HepG2 (cell line): ENCODE data around the gene TRPV2. TPM values are rescaled to one million over a fixed set of nuclear protein-coding genes. Genes with fewer than 3 reads are reported as not detected.

Source experiments
- AFF4 ChIP-seq: sonication (generic); formaldehyde crosslinking; IDR thresholded peaks from 2 replicates; pipeline ENCODE4 v1.4.0; 2020; ENCODE audit warnings: missing genetic modification reagents
- AHR ChIP-seq: IDR thresholded peaks from 2 replicates; pipeline ENCODE4 v1.6.1; 2018; ENCODE audit warnings: missing genetic modification reagents, missing compliant biosample characterization
- ATF5 ChIP-seq: sonication (generic); formaldehyde crosslinking; IDR thresholded peaks from 2 replicates; pipeline ENCODE4 v1.4.0; 2020; ENCODE audit warnings: mild to moderate bottlenecking, low read depth, missing genetic modification reagents
- BHLHE40 ChIP-seq: IDR thresholded peaks from 2 replicates; pipeline ENCODE4 v1.6.1; 2011; ENCODE audit warnings: low read length, improper control_type of control experiment
- CC2D1A ChIP-seq: sonication (generic); formaldehyde crosslinking; IDR thresholded peaks from 2 replicates; pipeline ENCODE4 v1.8.1; 2023; ENCODE audit warnings: mild to moderate bottlenecking, missing genetic modification reagents
- CEBPZ ChIP-seq: IDR thresholded peaks from 2 replicates; pipeline ENCODE4 v1.6.1; 2012; ENCODE audit warnings: low read length, improper control_type of control experiment
- CREBL2 ChIP-seq: sonication (generic); formaldehyde crosslinking; IDR thresholded peaks from 2 replicates; pipeline ENCODE4 v1.8.1; 2023; ENCODE audit warnings: missing genetic modification reagents, mild to moderate bottlenecking, borderline replicate concordance
- FOXP4 ChIP-seq: sonication (generic); formaldehyde crosslinking; IDR thresholded peaks from 2 replicates; pipeline ENCODE4 v1.4.0; 2020; ENCODE audit warnings: missing genetic modification reagents
- HNRNPL ChIP-seq: fragments of 200-400 bp; formaldehyde crosslinking; IDR thresholded peaks from 2 replicates; pipeline ENCODE4 v1.6.1; 2017; ENCODE audit warnings: mild to moderate bottlenecking, low read depth, low read length
- PRDM4 ChIP-seq: sonication (generic); formaldehyde crosslinking; IDR thresholded peaks from 2 replicates; pipeline ENCODE4 v1.9.0; 2021; ENCODE audit warnings: missing genetic modification reagents, borderline replicate concordance
- SP2 ChIP-seq: sonication (generic); formaldehyde crosslinking; IDR thresholded peaks from 2 replicates; pipeline ENCODE4 v1.5.1; 2020; ENCODE audit warnings: mild to moderate bottlenecking, missing genetic modification reagents
- ZNF234 ChIP-seq: sonication (generic); formaldehyde crosslinking; conservative IDR thresholded peaks from 2 replicates; pipeline ENCODE4 v1.5.1; 2020; ENCODE audit warnings: mild to moderate bottlenecking, missing genetic modification reagents
- ZNF331 ChIP-seq: sonication (generic); formaldehyde crosslinking; IDR thresholded peaks from 2 replicates; pipeline ENCODE4 v1.4.0; 2020; ENCODE audit warnings: missing genetic modification reagents
- ZNF674 ChIP-seq: sonication (generic); formaldehyde crosslinking; IDR thresholded peaks from 2 replicates; pipeline ENCODE4 v1.5.0; 2020; ENCODE audit warnings: low read depth, mild to moderate bottlenecking, missing genetic modification reagents
- ZNF761 ChIP-seq: sonication (generic); formaldehyde crosslinking; conservative IDR thresholded peaks from 2 replicates; pipeline ENCODE4 v1.4.0; 2020; ENCODE audit warnings: mild to moderate bottlenecking, missing genetic modification reagents
- ZNF879 ChIP-seq: sonication (generic); formaldehyde crosslinking; IDR thresholded peaks from 2 replicates; pipeline ENCODE4 v1.8.1; 2023; ENCODE audit warnings: missing genetic modification reagents
- polyA plus RNA-seq, 8 experiments: library from polyadenylated mRNA; depleted of rRNA in 3 of 8; stranded (reverse) in 7 of 8; unstranded in 1 of 8; fragments of >200 nt; fragmentation: Illumina TruSeq in 4 of 8; extraction: Trizol in 4 of 8; gene quantifications; 2 replicates each; pipeline versions ENCODE4 v1.2.1 to v1.2.3, GENCODE V29; 2011 to 2016; ENCODE audit warnings: low read depth in 4 of 8, missing spikeins in 1 of 8, mixed read lengths in 1 of 8; ENCODE audit not compliant: insufficient read depth in 1 of 8
- total RNA-seq, 5 experiments: library from RNA; depleted of rRNA; stranded (reverse); fragments of >200 nt; fragmentation: Illumina TruSeq; extraction: Trizol; gene quantifications; 2 replicates each; pipeline ENCODE4 v1.2.3, GENCODE V29; 2016; ENCODE audit warnings: low read depth in 1 of 5

The TRPV2 gene
- total and polyA plus RNA-seq, 2 of the 13 experiments (the other 11 are each of a cell fraction or from before 2014, with no cell fraction given) = 13.6 to 21.3 TPM

GRCh38 chr17:16428098-16428882 is 12.9 kb downstream of the TRPV2 start (continued):
- TF ChIP-seq PRDM4 (CRISPR knock-in tag) = no peak
- no peak for TF ChIP-seq CREBL2 (CRISPR knock-in tag)
- TF ChIP-seq HNRNPL = no peak
- TF ChIP-seq ZNF761 (CRISPR knock-in tag) = 0 out of 2 replicates have a peak, but pooled peaks have one; percentile 35
- no peak for TF ChIP-seq ZNF234 (CRISPR knock-in tag)
- no peak for TF ChIP-seq CEBPZ
- no peak for TF ChIP-seq AFF4 (CRISPR knock-in tag)
- TF ChIP-seq BHLHE40 = peak; percentile 38
- TF ChIP-seq ATF5 (CRISPR knock-in tag) = 0 out of 2 replicates have a peak, but pooled peaks have one; percentile 56
- TF ChIP-seq ZNF331 (CRISPR knock-in tag) = peak; percentile 62; the same call in 1 of the 2 replicates
- TF ChIP-seq AHR (CRISPR knock-in tag) = peak; percentile 70; the same call in 1 of the 2 replicates
- no peak for TF ChIP-seq ZNF674 (CRISPR knock-in tag)
- TF ChIP-seq FOXP4 (CRISPR knock-in tag) = no peak
- 0 out of 2 replicates have a peak, but pooled peaks have one; percentile 40 for TF ChIP-seq ZNF879 (CRISPR knock-in tag)
- no peak for TF ChIP-seq CC2D1A (CRISPR knock-in tag)
- no peak for TF ChIP-seq SP2 (CRISPR knock-in tag)
